Measurements from ENCODE around the gene SLC37A1. TPM values are rescaled to one million over a fixed set of nuclear protein-coding genes. Genes with fewer than 3 reads are reported as not detected.

The SLC37A1 gene
- polyA plus RNA-seq, 1 experiment = 0.88 TPM

- CTCF ChIA-PET = no interaction called here
- DNase-seq (ENCODE audit: low read depth) = no peak
- POLR2A ChIA-PET = no interaction called here
- no peaks in the 10 kb centered on the region for H3K36me3 ChIP-seq (ENCODE audit: control insufficient read depth, insufficient read depth, low read length)
- H3K27me3 ChIP-seq (ENCODE audit: control insufficient read depth, insufficient read depth, low read length) = no peaks in the 10 kb centered on the region; the same call in 1 of the 2 replicates
- no peak overlapping the region for H3K4me3 ChIP-seq (ENCODE audit: low read depth, low read length)
- no peak for TF ChIP-seq CTCF (IDR thresholded peaks at IDR 0.05; ENCODE audit: insufficient read depth, low read depth, low read length)
Measured at GRCh38 chr21:42599962-42600361, 86.3 kb downstream of the SLC37A1 start.

GRCh38 chr21:42601656-42602055 lies 88.0 kb downstream of the SLC37A1 start:
- ChIA-PET POLR2A (no interaction called here), CTCF (interaction anchor here (0.7 kb wide), 1 partner anchor 9 kb away, joined by 3 read pairs; no protein-coding TSS in a partner anchor)
- no peak overlapping the region for H3K4me3 ChIP-seq (ENCODE audit: low read depth, low read length)
- H3K27me3 ChIP-seq (ENCODE audit: control insufficient read depth, insufficient read depth, low read length) = no peaks in the 10 kb centered on the region; the same call in 1 of the 2 replicates
- no peak for TF ChIP-seq CTCF (IDR thresholded peaks at IDR 0.05; ENCODE audit: insufficient read depth, low read depth, low read length)
- no peak for DNase-seq (ENCODE audit: low read depth)
- no peaks in the 10 kb centered on the region for H3K36me3 ChIP-seq (ENCODE audit: control insufficient read depth, insufficient read depth, low read length)

- CTCF ChIA-PET = no interaction called here
- Histone ChIP-seq H3K27me3 (ENCODE audit: control insufficient read depth, insufficient read depth, low read length) (no peaks in the 10 kb centered on the region), H3K4me3 (ENCODE audit: low read depth, low read length) (no peak overlapping the region), H3K36me3 (ENCODE audit: control insufficient read depth, insufficient read depth, low read length) (no peaks in the 10 kb centered on the region)
- TF ChIP-seq CTCF (IDR thresholded peaks at IDR 0.05; ENCODE audit: insufficient read depth, low read depth, low read length) = no peak
- POLR2A ChIA-PET = no interaction called here
- no peak for DNase-seq (ENCODE audit: low read depth)
Measured at GRCh38 chr21:42607102-42607501, 93.5 kb downstream of the SLC37A1 start.

GRCh38 chr21:42607525-42608102 lies 94.0 kb downstream of the SLC37A1 start:
- TF ChIP-seq CTCF (IDR thresholded peaks at IDR 0.05; ENCODE audit: insufficient read depth, low read depth, low read length) = no peak
- CTCF ChIA-PET = no interaction called here
- POLR2A ChIA-PET = no interaction called here

GRCh38 chr21:42608446-42608845 lies 94.8 kb downstream of the SLC37A1 start:
- TF ChIP-seq CTCF (IDR thresholded peaks at IDR 0.05; ENCODE audit: insufficient read depth, low read depth, low read length) = no peak
- DNase-seq (ENCODE audit: low read depth) = no peak
- Histone ChIP-seq H3K36me3 (ENCODE audit: control insufficient read depth, insufficient read depth, low read length) (no peaks in the 10 kb centered on the region), H3K4me3 (ENCODE audit: low read depth, low read length) (no peak overlapping the region), H3K27me3 (ENCODE audit: control insufficient read depth, insufficient read depth, low read length) (no peaks in the 10 kb centered on the region)
- CTCF ChIA-PET = no interaction called here
- POLR2A ChIA-PET = no interaction called here

More at GRCh38 chr21:42607525-42608102, 94.0 kb downstream of the SLC37A1 start:
- no peaks in the 10 kb centered on the region for H3K36me3 ChIP-seq (ENCODE audit: control insufficient read depth, insufficient read depth, low read length)
- DNase-seq (ENCODE audit: low read depth) = no peak
- H3K27me3 ChIP-seq (ENCODE audit: control insufficient read depth, insufficient read depth, low read length) = no peaks in the 10 kb centered on the region
- no peak overlapping the region for H3K4me3 ChIP-seq (ENCODE audit: low read depth, low read length)

Data from BJ (cell line).